ENCODE data around the gene FRY. TPM values are rescaled to one million over a fixed set of nuclear protein-coding genes. Genes with fewer than 3 reads are reported as not detected.

FRY gene
- total RNA-seq, 1 donor from 2014 or later = 98.7 TPM

DNA sequence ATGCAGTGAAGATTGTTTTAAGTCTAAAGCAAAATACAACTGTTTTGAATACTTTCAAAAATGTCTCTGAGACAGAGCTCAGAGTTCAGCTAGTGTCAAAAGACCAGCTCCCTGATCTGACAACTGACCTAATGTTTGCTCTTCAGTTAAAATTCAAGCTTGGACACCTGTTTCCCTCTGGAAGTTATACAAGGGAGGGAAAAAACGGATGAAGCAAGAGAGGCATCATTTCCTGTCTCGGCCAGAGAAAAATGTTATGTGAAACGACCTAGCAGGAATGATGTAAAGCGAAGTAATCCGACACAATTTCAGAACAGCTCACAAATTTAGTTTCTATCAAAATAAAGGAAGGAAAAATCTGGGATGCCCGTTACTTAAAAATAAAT, 224.1 kb downstream of the FRY start:
- DNase-seq (ENCODE audit: low read depth, low spot score) = peak; percentile 32

DNA sequence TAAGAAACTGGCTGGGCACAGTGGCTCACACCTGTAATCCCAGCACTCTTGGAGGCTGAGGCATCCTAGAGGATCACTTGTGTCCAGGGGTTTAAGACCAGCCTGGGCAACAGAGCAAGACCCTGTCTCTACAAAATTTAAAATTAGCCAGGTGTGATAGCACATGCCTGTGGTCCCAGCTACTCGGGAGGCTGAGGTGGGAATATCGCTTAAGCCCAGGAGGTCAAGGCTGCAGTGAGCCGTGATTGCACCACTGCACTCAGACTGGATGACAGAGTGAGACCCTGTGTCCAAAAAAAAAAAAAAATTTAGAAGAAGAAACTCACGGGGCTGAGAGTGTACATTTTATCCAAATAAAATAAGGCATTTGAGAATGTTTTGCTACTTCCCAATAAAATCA, 224.7 kb downstream of the FRY start:
- DNase-seq (ENCODE audit: low read depth, low spot score) = no peak

DNA sequence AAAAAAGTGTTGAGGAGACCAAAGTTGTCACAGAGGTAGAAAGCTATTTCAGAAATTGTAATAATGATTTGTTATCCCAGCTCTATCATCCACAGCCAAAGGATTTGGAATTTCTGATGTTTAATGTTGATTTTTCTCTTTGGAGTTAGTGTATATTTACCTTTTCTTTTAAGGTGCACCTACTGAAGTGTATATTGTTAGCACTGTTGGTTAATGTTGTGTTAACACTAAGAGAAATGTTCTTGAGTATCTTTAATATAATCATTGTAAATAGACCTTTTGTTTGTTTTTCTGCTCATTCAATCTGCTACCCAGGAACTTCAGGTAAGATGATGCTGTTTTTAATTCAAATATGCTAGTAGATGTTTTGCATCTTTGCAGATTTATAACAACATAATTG, 226.1 kb downstream of the FRY start:
- no peak for DNase-seq (ENCODE audit: low read depth, low spot score)

- DNase-seq (ENCODE audit: low read depth, low spot score) = no peak
Observed at GRCh38 chr13:32259116-32259515, 227.5 kb downstream of the FRY start.

DNA sequence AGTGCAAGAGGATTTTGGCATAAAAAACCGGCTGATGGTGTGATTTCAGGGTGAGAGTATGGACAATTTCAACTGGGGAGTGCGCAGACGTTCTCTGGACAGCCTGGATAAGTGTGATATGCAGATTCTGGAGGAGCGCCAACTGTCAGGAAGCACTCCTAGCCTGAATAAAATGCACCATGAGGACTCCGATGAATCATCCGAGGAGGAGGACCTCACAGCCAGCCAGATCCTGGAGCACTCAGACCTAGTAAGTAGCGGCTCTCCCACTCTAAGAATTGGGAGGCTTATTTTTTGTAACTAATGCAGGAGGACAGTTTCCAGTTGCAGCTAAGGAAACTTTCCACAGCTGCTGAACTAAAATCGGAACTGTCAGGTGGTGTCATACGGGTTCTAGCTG, 230.0 kb downstream of the FRY start:
- DNase-seq (ENCODE audit: low read depth, low spot score) = peak; percentile 99

- DNase-seq (ENCODE audit: low read depth, low spot score) = no peak
Observed at GRCh38 chr13:32262165-32262564, 230.6 kb downstream of the FRY start.

- no peak for DNase-seq (ENCODE audit: low read depth, low spot score)
Observed at GRCh38 chr13:32262619-32263018, 231.0 kb downstream of the FRY start.

- peak; percentile 92 for DNase-seq (ENCODE audit: low read depth, low spot score)
Observed at GRCh38 chr13:32264407-32264806, 232.8 kb downstream of the FRY start.

- DNase-seq (ENCODE audit: low read depth, low spot score) = no peak
Observed at GRCh38 chr13:32265726-32266125, 234.2 kb downstream of the FRY start.

DNA sequence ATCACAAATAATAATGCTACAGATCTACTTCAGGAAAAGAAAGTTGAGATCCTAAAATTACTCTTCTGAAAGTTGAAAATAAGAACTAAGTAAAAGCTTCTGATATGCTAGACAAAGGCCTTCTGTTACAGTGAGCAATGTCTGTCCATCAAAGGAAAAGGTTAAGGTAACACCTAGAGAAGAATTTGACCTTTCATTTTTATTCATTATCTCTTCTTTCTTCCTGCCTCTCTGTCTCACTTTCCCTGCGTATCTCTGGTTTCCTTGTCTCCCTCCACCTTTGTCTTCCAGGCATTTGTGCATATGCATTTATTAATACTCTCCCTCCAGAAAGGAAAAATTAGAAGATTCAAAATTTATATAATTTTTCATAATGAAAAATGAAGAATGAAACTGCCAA, 234.6 kb downstream of the FRY start:
- DNase-seq (ENCODE audit: low read depth, low spot score) = no peak

- DNase-seq (ENCODE audit: low read depth, low spot score) = no peak
Observed at GRCh38 chr13:32267836-32268439, 236.4 kb downstream of the FRY start.

DNA sequence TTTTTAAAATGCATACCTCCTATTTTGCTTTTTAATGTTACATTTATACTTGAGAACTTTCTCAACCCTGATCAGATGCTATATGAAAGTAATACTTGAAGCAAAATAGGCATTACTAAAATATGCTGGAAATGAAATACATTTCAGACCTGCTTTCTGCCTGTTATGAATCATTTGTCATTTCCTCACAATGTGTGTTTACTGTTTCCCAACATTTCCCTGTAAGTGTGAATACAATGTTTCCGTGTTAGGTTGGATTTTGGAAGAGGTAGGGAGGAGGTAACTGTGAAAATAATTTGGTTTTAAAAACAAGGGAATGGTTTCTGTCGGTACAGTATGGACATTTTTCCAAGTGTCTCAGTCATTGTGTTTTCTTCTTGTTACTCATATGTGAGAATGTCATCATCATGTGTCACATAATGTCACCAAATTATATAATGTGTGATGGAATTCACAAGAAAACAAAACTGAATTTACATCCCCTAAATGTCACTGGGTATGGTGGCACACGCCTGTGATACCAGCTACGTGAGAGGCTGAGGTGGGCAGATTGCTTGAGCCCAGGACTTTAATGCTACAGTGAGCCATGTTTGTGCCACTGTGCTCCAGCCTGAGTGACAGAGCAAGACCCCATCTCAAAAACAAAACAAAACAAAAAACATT, 240.6 kb downstream of the FRY start:
- DNase-seq (ENCODE audit: low read depth, low spot score) = peak; percentile 30

GRCh38 chr13:32277839-32278238, 246.3 kb downstream of the FRY start:
- no peak for DNase-seq (ENCODE audit: low read depth, low spot score)

GRCh38 chr13:32278426-32278825, 246.9 kb downstream of the FRY start:
- DNase-seq (ENCODE audit: low read depth, low spot score) = no peak

GRCh38 chr13:32281096-32281495, 249.5 kb downstream of the FRY start:
- DNase-seq (ENCODE audit: low read depth, low spot score) = no peak

DNA sequence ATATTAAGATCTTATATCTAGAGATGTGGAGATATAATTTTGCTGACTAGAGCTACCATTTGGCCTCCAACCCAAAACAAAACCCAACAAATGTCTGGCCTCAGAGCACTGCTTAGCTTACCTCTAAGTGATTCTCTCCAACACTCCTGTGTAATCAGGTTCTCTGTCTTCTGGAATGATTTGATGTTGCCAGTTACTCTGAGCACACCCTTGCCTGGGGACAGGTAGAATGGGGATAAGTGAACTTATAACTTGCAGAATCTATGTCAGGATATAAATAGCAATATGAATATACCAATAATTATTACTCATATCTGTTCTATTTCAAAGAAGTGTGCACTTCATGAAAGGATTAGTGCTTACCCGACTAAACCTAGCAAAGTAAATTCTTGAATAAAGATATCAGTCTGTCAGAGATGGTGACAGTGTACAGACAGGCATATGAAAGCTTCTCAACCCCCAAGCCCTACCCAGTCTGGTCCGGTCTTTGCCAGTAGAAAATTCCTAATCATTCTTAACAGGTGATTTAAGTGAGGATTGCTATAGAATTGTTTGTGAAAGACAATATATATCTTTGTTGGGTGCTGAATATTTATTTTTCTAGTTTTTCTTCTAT, 250.6 kb downstream of the FRY start:
- DNase-seq (ENCODE audit: low read depth, low spot score) = no peak

DNA sequence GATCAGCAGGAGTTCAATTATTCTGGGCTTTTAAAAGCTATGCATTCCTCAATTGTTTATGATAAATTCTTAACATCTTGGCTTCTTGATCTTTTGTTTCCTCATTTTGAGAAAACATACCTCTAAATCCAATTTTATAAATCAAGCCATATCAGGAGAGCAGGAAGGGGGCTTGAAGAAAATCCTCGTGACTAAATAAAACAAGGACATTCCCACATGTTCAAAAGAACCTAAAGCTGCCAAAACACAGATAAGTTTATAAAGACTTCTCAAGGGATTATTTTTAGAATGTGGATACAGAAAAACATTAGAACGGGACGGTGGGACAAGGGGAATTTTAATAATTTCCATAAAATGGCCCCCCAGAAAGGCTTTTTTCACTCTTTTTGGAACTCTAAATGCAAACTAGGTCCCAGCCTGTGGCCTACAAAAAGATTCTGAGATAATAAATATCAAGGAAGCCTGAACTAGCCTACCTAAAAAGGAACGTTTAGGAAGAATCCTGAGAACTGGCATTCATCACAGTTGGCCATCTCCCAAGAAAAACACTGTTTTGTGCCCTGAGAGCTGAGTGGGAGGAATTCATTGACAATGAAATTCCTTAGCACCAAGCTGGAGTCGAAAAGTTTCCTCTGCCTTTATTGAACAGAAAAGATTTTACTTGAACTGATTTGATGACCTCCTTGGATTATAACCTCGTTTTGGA, 253.5 kb downstream of the FRY start:
- DNase-seq (ENCODE audit: low read depth, low spot score) = peak; percentile 90

- no peak for DNase-seq (ENCODE audit: low read depth, low spot score)
Observed at GRCh38 chr13:32285633-32285965, 254.0 kb downstream of the FRY start.

DNA sequence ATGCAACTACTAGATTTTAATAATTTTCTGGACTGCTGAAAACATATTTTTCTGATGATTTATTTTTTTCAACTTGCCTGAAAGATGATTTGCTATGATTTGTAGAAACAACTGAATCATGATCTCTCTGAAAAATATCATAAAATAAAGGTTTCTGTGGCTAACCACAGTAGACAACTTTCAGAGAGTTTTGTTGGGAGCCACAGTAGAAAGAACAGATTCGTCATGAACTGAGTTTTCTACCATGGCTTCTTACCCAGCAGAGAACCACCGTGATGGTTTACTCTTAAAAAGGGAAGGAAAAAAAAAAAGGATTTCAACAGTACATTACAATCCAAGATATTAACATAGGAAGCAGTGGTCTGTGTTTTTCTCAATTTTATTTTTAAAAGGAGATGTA, 265.6 kb downstream of the FRY start:
- DNase-seq (ENCODE audit: low read depth, low spot score) = no peak

DNA sequence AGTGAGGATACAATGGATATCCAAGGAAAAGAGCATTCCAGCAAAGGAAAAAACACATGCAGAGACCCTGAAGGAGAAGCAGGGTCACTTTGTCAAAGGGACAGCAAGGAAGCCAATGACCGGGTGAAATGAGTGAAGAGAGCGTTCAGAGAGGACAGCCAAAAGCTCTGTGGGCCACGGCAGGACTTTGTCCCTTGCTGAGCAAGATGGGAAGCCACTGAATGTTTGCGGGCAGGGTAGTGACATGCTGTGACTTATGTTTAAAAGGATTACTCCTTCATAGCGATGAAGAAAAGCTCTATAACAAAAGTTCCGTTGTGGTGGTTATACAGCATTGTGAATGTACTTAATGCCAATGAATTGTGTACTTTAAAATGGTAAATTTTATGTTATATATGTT, 267.1 kb downstream of the FRY start:
- DNase-seq (ENCODE audit: low read depth, low spot score) = no peak

DNA sequence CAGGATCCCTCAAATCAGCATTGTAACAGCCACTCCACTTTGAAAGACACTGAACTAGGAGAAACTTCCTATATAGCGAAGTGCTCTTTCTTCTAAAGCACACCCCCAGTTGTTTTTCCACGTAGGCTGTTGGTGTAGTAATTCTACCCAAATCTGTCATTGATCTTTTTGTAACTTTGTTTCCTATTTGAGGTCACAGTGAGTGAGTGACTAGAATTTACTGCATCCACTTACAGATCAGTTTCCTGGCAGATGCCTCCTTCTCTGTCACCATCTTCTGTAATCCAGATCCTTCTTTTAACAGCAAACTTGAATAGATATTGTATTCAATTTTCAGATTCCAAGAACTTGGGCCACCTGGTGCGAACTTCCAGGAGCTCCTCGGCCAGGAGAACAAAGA, 268.3 kb downstream of the FRY start:
- DNase-seq (ENCODE audit: low read depth, low spot score) = no peak

- DNase-seq (ENCODE audit: low read depth, low spot score) = no peak
Observed at GRCh38 chr13:32300406-32300805, 268.8 kb downstream of the FRY start.

GRCh38 chr13:32300920-32301319, 269.3 kb downstream of the FRY start:
- DNase-seq (ENCODE audit: low read depth, low spot score) = no peak
